ENCODE results near the gene PHF20.

DNA sequence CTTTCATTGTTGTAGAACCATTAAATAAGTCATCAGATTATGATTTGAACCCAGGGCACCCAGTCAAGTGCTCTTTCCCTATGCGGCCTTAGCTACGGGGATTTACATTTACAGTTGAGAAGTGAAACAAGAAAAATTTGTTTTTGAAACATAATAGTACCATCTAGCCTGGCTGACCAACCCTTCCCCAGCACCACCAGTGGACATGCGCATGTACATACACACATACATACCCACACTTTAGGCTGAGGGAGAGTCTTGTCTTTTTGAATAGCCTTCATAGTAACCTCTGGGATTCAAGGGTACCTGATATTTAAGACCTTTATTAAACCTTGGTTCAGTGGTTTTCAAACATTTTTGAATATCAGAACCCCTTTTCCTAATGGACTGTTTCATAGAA, 148.7 kb downstream of the PHF20 start:
- no peak for TF ChIP-seq POLR2A (IDR thresholded peaks at IDR 0.05)
- TF ChIP-seq, protein P1, sequence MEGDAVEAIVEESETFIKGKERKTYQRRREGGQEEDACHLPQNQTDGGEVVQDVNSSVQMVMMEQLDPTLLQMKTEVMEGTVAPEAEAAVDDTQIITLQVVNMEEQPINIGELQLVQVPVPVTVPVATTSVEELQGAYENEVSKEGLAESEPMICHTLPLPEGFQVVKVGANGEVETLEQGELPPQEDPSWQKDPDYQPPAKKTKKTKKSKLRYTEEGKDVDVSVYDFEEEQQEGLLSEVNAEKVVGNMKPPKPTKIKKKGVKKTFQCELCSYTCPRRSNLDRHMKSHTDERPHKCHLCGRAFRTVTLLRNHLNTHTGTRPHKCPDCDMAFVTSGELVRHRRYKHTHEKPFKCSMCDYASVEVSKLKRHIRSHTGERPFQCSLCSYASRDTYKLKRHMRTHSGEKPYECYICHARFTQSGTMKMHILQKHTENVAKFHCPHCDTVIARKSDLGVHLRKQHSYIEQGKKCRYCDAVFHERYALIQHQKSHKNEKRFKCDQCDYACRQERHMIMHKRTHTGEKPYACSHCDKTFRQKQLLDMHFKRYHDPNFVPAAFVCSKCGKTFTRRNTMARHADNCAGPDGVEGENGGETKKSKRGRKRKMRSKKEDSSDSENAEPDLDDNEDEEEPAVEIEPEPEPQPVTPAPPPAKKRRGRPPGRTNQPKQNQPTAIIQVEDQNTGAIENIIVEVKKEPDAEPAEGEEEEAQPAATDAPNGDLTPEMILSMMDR (IDR thresholded peaks at IDR 0.05) = no peak
- TF ChIP-seq EP300 (IDR thresholded peaks at IDR 0.05) = no peak

All from ovary (tissue), 3 donors.